Testis (tissue), 3 donors: ENCODE measurements around the gene CNST. TPM values are rescaled to one million over a fixed set of nuclear protein-coding genes. Genes with fewer than 3 reads are reported as not detected.

Experiments used
- DNase-seq: peaks from one replicate; pipeline ENCODE4 v3.0.0-alpha.2; 2019
- H3K27ac ChIP-seq, 2 donors: fragments of 200-600 bp; sonication (generic); one replicate each; pipeline ENCODE4 v1.5.1; 2019
- H3K27me3 ChIP-seq: fragments of 200-600 bp; sonication (generic); one replicate; pipeline ENCODE4 v1.5.1; 2019
- H3K36me3 ChIP-seq: fragments of 200-600 bp; sonication (generic); one replicate; pipeline ENCODE4 v1.5.1; 2017; ENCODE audit warnings: low read depth; ENCODE audit errors: missing control alignments
- H3K4me1 ChIP-seq: fragments of 200-600 bp; sonication (generic); one replicate; pipeline ENCODE4 v1.5.1; 2019
- H3K4me3 ChIP-seq, 2 donors: fragments of 200-600 bp; sonication (generic); one replicate each; pipeline ENCODE4 v1.5.1; 2017 to 2019
- H3K9me3 ChIP-seq: fragments of 200-600 bp; sonication (generic); one replicate; pipeline ENCODE4 v1.5.1; 2017
- POLR2A ChIP-seq: fragments of 450-650 bp; IDR thresholded peaks from one replicate; pipeline ENCODE4 v1.6.1; 2017; ENCODE audit warnings: antibody characterized with exemption, mild to moderate bottlenecking, moderate library complexity
- WGBS, 2 donors: methylation state at CpG; one replicate each; pipeline ENCODE4 v1.1.5; 2018; 5-methylcytosine and 5-hydroxymethylcytosine counted together
- intact Hi-C: fragments of 100-400 bp; cut with DNase I; formaldehyde crosslinking; loops from one replicate; pipeline ENCODE4 v1.15.1; 2023; ENCODE audit warnings: low total_unique reads
- polyA plus RNA-seq: library from polyadenylated mRNA; stranded (reverse); fragments of 350-450 nt; fragmentation: Illumina TruSeq; extraction: RNeasy Lipid Tissue Mini Kit (QIAGEN cat#74804); gene quantifications from one replicate; pipeline ENCODE4 v1.2.3, GENCODE V29; 2014; ENCODE audit warnings: low read depth, low replicate concordance; ENCODE audit not compliant: insufficient read depth
- total RNA-seq, 2 donors: library from RNA; depleted of rRNA; stranded (reverse); fragments of >200 nt; gene quantifications; one replicate each; pipeline ENCODE4 v1.2.3, GENCODE V29; 2016
- TF ChIP-seq, protein P1 (sequence below), 3 experiments: fragments of 450-650 bp in 2 of 3; fragments of 200-600 bp in 1 of 3; sonication (generic) in 1 of 3; IDR thresholded peaks; one replicate each; pipeline ENCODE4 v1.5.1; 2016 to 2019; ENCODE audit warnings: antibody characterized with exemption in 3 of 3, mild to moderate bottlenecking in 2 of 3, moderate library complexity in 1 of 3

The CNST gene
- total and polyA plus RNA-seq, 3 donors from 2014 or later = 26.6 to 61.6 (median 56.7) TPM

DNA sequence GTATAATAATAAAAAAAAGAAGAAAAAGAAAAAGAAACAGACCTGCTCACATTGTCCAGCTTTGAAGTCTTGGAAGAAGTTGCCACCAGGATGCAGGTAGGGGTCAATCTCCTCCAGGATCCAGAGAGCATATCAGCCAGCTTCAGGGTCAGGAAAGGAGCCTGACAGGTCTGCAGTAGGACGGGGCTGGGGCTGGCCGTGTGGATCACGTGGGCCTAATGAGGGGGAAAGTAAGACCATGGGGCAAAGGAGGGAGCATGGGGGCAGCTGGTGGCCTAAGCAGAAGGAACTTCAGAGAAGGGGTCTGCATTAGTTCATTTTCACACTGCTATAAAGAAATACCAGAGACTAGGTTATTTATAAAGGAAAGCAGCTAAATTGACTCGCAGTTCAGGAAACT is 39.9 kb upstream of the CNST start:
- Histone ChIP-seq H3K4me1 (no peaks in the 10 kb centered on the region), H3K27ac (no peak overlapping the region), H3K27me3 (no peaks in the 10 kb centered on the region), H3K9me3 (no peaks in the 10 kb centered on the region), H3K4me3 (no peak overlapping the region), H3K36me3 (no peaks in the 10 kb centered on the region)
- TF ChIP-seq, protein P1, sequence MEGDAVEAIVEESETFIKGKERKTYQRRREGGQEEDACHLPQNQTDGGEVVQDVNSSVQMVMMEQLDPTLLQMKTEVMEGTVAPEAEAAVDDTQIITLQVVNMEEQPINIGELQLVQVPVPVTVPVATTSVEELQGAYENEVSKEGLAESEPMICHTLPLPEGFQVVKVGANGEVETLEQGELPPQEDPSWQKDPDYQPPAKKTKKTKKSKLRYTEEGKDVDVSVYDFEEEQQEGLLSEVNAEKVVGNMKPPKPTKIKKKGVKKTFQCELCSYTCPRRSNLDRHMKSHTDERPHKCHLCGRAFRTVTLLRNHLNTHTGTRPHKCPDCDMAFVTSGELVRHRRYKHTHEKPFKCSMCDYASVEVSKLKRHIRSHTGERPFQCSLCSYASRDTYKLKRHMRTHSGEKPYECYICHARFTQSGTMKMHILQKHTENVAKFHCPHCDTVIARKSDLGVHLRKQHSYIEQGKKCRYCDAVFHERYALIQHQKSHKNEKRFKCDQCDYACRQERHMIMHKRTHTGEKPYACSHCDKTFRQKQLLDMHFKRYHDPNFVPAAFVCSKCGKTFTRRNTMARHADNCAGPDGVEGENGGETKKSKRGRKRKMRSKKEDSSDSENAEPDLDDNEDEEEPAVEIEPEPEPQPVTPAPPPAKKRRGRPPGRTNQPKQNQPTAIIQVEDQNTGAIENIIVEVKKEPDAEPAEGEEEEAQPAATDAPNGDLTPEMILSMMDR (IDR thresholded peaks at IDR 0.05) = no peak
- TF ChIP-seq POLR2A = no peak
- intact Hi-C loops = no loop called here
- no peak for DNase-seq
- 87 to 92% methylated on average over 4 of the region's 4 CpGs for WGBS, 2 donors

DNA sequence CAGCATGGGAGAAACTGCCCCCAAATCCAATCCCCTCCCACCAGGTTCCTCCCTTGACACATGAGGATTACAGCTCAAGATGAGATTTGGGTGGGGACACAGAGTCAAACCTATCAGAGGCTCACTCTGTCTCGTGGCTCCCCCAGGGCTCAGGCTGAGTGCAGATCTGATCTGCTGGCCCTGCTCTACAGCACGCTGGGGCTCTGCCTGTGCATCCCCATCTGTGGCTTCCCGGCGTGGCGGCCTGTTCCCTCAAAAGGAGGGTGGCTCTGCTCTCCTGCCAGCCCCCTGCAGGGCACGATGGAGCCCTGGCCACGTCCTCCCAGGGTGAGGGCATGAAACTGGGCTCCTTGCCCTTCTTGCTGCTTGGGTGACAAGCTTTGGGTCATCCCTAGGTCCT is 39.3 kb upstream of the CNST start:
- no peak for DNase-seq
- no peaks in the 10 kb centered on the region for H3K9me3 ChIP-seq
- H3K36me3 ChIP-seq = no peaks in the 10 kb centered on the region
- H3K4me3 ChIP-seq = no peak overlapping the region
- WGBS, 2 donors = 70 to 78% methylated on average over 4 to 7 of the region's 7 CpGs
- no peak overlapping the region for H3K27ac ChIP-seq
- H3K4me1 ChIP-seq = no peaks in the 10 kb centered on the region
- no peaks in the 10 kb centered on the region for H3K27me3 ChIP-seq
- intact Hi-C loops = no loop called here
- TF ChIP-seq, protein P1 (IDR thresholded peaks at IDR 0.05) = no peak
- no peak for TF ChIP-seq POLR2A

DNA sequence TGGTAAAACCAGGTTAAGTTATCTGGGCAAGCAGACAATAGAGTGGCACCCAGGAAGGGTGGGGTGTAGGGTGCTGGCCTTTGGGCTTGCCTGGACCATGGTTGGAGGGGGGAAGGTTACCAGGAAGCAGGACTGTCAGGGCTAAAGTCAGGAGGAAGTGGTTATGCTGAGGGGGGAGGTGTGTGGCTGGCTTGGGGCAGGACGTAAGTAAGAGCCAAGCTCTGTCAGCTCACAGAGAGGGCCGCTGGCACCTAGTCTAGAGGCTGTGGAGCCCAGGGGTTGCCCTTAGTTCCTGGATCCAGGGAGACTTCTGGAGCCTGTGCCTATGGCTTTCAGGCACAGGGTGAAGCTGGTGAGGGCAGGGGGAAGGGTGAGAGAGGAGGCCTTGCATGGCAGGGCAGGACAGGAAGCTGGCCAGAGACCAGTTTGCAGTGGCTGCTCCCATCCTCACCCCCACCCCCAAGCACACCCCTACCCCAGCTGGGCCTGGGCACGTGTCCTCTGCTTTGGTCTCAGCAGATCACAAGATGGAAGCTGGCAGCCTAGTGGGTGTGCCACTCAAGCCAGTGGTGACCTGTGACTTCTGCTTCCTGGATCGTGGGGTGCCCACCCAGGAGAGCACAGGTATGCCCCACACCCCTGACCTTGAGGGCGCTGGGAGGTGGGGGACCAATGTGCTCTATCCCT is 38.7 kb upstream of the CNST start:
- intact Hi-C loops = no loop called here
- Histone ChIP-seq H3K4me1 (no peaks in the 10 kb centered on the region), H3K27ac (no peak overlapping the region), H3K27me3 (no peaks in the 10 kb centered on the region), H3K4me3 (no peak overlapping the region), H3K36me3 (no peaks in the 10 kb centered on the region), H3K9me3 (no peaks in the 10 kb centered on the region)
- TF ChIP-seq, protein P1 (IDR thresholded peaks at IDR 0.05) = no peak
- no peak for TF ChIP-seq POLR2A
- WGBS, 2 donors = 17 to 55% methylated on average over 1 to 5 of the region's 5 CpGs
- DNase-seq = no peak

DNA sequence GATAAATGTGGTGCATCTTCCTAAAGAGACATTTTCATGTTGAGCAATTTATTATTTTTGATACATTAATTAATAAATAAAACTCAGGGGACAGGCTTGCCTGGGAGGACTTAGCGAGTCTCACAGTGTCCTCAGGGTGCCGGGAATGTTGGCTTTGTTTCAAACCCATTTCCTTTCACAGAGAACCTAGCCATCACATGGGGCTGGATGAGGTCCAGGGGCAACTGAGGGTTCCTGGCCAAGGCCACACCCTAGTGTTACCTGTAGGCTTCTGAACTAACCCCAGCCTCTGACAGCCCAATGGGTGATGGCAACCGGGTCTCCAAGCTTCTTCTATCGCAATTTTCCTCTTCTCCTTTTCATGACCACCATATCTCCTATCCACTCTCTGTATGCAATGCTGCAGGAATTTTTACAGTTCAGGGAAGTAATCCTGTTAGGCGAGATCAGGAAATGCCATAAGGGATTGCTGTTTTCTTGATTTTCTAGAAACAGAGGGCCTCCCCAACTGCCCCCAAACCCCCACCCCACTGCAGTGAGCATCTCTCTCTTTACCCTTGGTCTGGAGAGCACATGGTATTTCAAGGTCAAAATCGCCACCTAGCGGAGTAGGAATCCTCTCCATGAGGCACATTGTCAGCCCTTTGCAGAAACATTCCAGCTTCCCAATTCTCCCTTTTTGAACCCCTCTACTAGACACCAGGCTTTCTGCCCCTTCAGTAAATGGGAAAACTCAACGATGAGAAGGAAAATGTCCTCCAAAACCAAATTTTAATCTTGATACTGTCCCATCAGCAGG is 37.1 kb upstream of the CNST start:
- DNase-seq = no peak
- no peaks in the 10 kb centered on the region for H3K4me1 ChIP-seq
- H3K27ac ChIP-seq = no peak overlapping the region
- intact Hi-C loops = no loop called here
- H3K27me3 ChIP-seq = no peaks in the 10 kb centered on the region
- no peak for TF ChIP-seq POLR2A
- 68 to 72% methylated on average over 8 of the region's 8 CpGs for WGBS, 2 donors
- H3K36me3 ChIP-seq = no peaks in the 10 kb centered on the region
- no peak overlapping the region for H3K4me3 ChIP-seq
- H3K9me3 ChIP-seq = no peaks in the 10 kb centered on the region

DNA sequence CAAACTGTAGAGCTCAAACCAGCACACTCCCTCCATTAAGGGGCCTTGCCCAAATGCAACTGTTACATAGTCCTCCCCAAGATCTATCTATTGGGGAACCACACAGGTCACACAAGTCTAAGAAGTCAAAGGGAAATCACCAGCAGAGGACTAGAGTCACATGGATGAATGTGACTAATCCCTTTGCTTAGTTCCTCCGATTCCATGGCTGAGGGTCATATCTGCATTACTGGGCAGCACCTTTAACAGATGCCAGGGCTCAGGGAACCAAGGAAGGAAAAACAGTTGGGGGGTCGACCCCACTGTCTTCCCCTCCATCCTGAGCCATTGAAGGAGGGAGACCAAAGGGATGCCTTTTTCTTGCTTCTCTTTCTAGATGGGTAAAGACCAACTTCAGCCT is 35.8 kb upstream of the CNST start:
- WGBS, 2 donors = 67 to 71% methylated on average over 2 of the region's 2 CpGs
- H3K4me3 ChIP-seq = no peak overlapping the region
- H3K4me1 ChIP-seq = no peaks in the 10 kb centered on the region
- no peak overlapping the region for H3K27ac ChIP-seq
- intact Hi-C loops = no loop called here
- DNase-seq = no peak
- H3K9me3 ChIP-seq = no peaks in the 10 kb centered on the region
- TF ChIP-seq, protein P1 (IDR thresholded peaks at IDR 0.05) = no peak
- TF ChIP-seq POLR2A = no peak
- H3K27me3 ChIP-seq = no peaks in the 10 kb centered on the region
- no peaks in the 10 kb centered on the region for H3K36me3 ChIP-seq
